OCI-LY7 (cell line): ENCODE measurements around the gene CELF2. TPM values are rescaled to one million over a fixed set of nuclear protein-coding genes. Genes with fewer than 3 reads are reported as not detected.
A peak's percentile ranks its signal among the peaks of the same experiment; 100 is the strongest.

ENCODE experiments used
- BruUV-seq: library from RNA; stranded (reverse); fragments of 400-500 nt; replicated peaks from 2 replicates; lab custom pipeline; 2021; lab: Mats Ljungman, UMichigan
- CTCF ChIA-PET: fragments of 300-600 bp; sonication (Branson Sonifier 250); formaldehyde crosslinking; loops from one replicate; lab custom pipeline; 2022; ENCODE audit warnings: antibody characterized with exemption; ENCODE audit not compliant: unreplicated experiment; lab: Charles Lee
- POLR2A ChIA-PET: fragments of 300-600 bp; sonication (Branson Sonifier 250); formaldehyde crosslinking; loops from one replicate; lab custom pipeline; 2022; ENCODE audit warnings: antibody characterized with exemption; lab: Charles Lee
- DNase-seq: peaks from one replicate; pipeline ENCODE4 v3.0.0-alpha.2; 2015; ENCODE audit warnings: low spot score
- H2AFZ ChIP-seq: fragments of 200-600 bp; sonication (generic), shearing (Covaris generic); 2 replicates; pipeline ENCODE4 v1.6.1; 2014; ENCODE audit warnings: mild to moderate bottlenecking, antibody characterized with exemption, low read length, moderate library complexity
- H3K27ac ChIP-seq: fragments of 200-600 bp; sonication (generic); 2 replicates; pipeline ENCODE4 v1.5.1; 2014; ENCODE audit warnings: mixed run types, low read depth, mild to moderate bottlenecking, moderate library complexity, low read length, inconsistent platforms; ENCODE audit not compliant: poor library complexity, severe bottlenecking
- H3K36me3 ChIP-seq: fragments of 200-600 bp; sonication (generic); 2 replicates; pipeline ENCODE4 v1.6.1; 2014; ENCODE audit warnings: mild to moderate bottlenecking, antibody characterized with exemption, low read length, moderate library complexity, mixed read lengths; ENCODE audit not compliant: insufficient read depth
- H3K4me1 ChIP-seq: fragments of 200-600 bp; sonication (generic); 2 replicates; pipeline ENCODE4 v1.5.1; 2014; ENCODE audit warnings: mild to moderate bottlenecking, low read length; ENCODE audit not compliant: insufficient read depth, poor library complexity, severe bottlenecking
- H3K4me2 ChIP-seq: fragments of 200-600 bp; sonication (generic); 2 replicates; pipeline ENCODE4 v1.6.1; 2014; ENCODE audit warnings: mild to moderate bottlenecking, low read length
- H3K4me3 ChIP-seq: fragments of 200-600 bp; sonication (generic); 2 replicates; pipeline ENCODE4 v1.5.1; 2014; ENCODE audit warnings: mild to moderate bottlenecking, low read depth, low read length; ENCODE audit not compliant: poor library complexity, severe bottlenecking
- H3K79me2 ChIP-seq: fragments of 200-600 bp; sonication (generic); 2 replicates; pipeline ENCODE4 v1.6.1; 2016; ENCODE audit warnings: low read depth, mild to moderate bottlenecking, low read length, moderate library complexity, mixed read lengths; ENCODE audit not compliant: insufficient read depth
- H3K9me2 ChIP-seq: fragments of 200-600 bp; sonication (generic); 2 replicates; pipeline ENCODE4 v1.6.1; 2016; ENCODE audit warnings: mild to moderate bottlenecking, low read length, mixed read lengths; ENCODE audit not compliant: insufficient read depth
- H3K9me3 ChIP-seq: fragments of 200-600 bp; sonication (generic); 2 replicates; pipeline ENCODE4 v1.6.1; 2014; ENCODE audit warnings: mild to moderate bottlenecking, mixed run types, low read length, mixed read lengths
- H4K20me1 ChIP-seq: fragments of 200-600 bp; sonication (generic); 2 replicates; pipeline ENCODE4 v1.6.1; 2014; ENCODE audit warnings: mild to moderate bottlenecking, antibody characterized with exemption, low read length, moderate library complexity, mixed read lengths; ENCODE audit not compliant: insufficient read depth
- EZH2phosphoT487 ChIP-seq: fragments of 200-600 bp; sonication (generic); IDR thresholded peaks from 2 replicates; pipeline ENCODE4 v1.6.1; 2018; ENCODE audit warnings: low read depth, borderline replicate concordance, mild to moderate bottlenecking, mixed run types, antibody characterized with exemption, low read length, moderate library complexity, mixed read lengths
- intact Hi-C: fragments of 100-400 bp; cut with micrococcal nuclease; formaldehyde crosslinking; loops from one replicate; pipeline ENCODE4 v1.10.0; 2022; ENCODE audit not compliant: unreplicated experiment
- total RNA-seq, 2 experiments: library from RNA; depleted of rRNA in 1 of 2; stranded (reverse); fragments of >200 nt in 1 of 2; shearing (Covaris generic) in 1 of 2; gene quantifications; 2 replicates each; pipeline ENCODE4 v1.2.3, GENCODE V29; 2014 to 2022
- TF ChIP-seq, protein P1 (sequence below): fragments of 200-600 bp; sonication (generic); conservative IDR thresholded peaks from 2 replicates; pipeline ENCODE4 v1.5.1; 2014; ENCODE audit warnings: mild to moderate bottlenecking, antibody characterized with exemption, low read length, moderate library complexity, mixed read lengths

The CELF2 gene
- total RNA-seq, 2 experiments from 2014 or later = 5.4 to 19.1 TPM

- POLR2A ChIA-PET = interaction anchor here (0.7 to 3.9 kb wide), 3 partner anchors 10 to 919 kb away, joined by 4 to 11 read pairs (median 5); no protein-coding TSS in a partner anchor
These were observed 227.4 kb downstream of the CELF2 start for GRCh38 chr10:11245095-11245479.

GRCh38 chr10:11245510-11245909 is 227.8 kb downstream of the CELF2 start:
- Histone ChIP-seq H3K4me2 (peak overlapping the region; percentile 22; the same call in 1 of the 2 replicates), H3K79me2 (no peaks in the 10 kb centered on the region), H4K20me1 (no peaks in the 10 kb centered on the region), H3K9me2 (no peaks in the 10 kb centered on the region), H3K4me3 (no peak overlapping the region), H2AFZ (no peak overlapping the region), H3K4me1 (peaks cover 25% of the 10 kb centered on the region), H3K9me3 (no peaks in the 10 kb centered on the region), H3K36me3 (no peaks in the 10 kb centered on the region), H3K27ac (no peak overlapping the region)
- TF ChIP-seq EZH2phosphoT487 = no peak
- TF ChIP-seq, protein P1, sequence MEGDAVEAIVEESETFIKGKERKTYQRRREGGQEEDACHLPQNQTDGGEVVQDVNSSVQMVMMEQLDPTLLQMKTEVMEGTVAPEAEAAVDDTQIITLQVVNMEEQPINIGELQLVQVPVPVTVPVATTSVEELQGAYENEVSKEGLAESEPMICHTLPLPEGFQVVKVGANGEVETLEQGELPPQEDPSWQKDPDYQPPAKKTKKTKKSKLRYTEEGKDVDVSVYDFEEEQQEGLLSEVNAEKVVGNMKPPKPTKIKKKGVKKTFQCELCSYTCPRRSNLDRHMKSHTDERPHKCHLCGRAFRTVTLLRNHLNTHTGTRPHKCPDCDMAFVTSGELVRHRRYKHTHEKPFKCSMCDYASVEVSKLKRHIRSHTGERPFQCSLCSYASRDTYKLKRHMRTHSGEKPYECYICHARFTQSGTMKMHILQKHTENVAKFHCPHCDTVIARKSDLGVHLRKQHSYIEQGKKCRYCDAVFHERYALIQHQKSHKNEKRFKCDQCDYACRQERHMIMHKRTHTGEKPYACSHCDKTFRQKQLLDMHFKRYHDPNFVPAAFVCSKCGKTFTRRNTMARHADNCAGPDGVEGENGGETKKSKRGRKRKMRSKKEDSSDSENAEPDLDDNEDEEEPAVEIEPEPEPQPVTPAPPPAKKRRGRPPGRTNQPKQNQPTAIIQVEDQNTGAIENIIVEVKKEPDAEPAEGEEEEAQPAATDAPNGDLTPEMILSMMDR = no peak
- CTCF ChIA-PET = no interaction called here
- intact Hi-C loops = no loop called here
- POLR2A ChIA-PET = interaction anchor here (3.9 kb wide), 1 partner anchor 10 kb away, joined by 11 read pairs; no protein-coding TSS in a partner anchor
- BruUV-seq = no TSS peak
- DNase-seq = no peak

More at GRCh38 chr10:11245095-11245479, 227.4 kb downstream of the CELF2 start:
- TF ChIP-seq EZH2phosphoT487 = no peak
- Histone ChIP-seq H3K27ac (no peak overlapping the region), H3K36me3 (no peaks in the 10 kb centered on the region), H2AFZ (peak overlapping the region; percentile 54; the same call in 1 of the 2 replicates), H3K79me2 (no peaks in the 10 kb centered on the region), H3K4me1 (peaks cover 25% of the 10 kb centered on the region), H3K4me3 (no peak overlapping the region), H4K20me1 (no peaks in the 10 kb centered on the region), H3K9me2 (no peaks in the 10 kb centered on the region), H3K9me3 (no peaks in the 10 kb centered on the region), H3K4me2 (peak overlapping the region; percentile 22)
- BruUV-seq = no TSS peak
- DNase-seq = peak; percentile 34
- intact Hi-C loops = no loop called here
- CTCF ChIA-PET = no interaction called here

- intact Hi-C loops = no loop called here
- Histone ChIP-seq H4K20me1 (no peaks in the 10 kb centered on the region), H2AFZ (no peak overlapping the region), H3K27ac (no peak overlapping the region), H3K4me1 (peaks cover 25% of the 10 kb centered on the region), H3K9me3 (no peaks in the 10 kb centered on the region), H3K79me2 (no peaks in the 10 kb centered on the region), H3K4me2 (no peak overlapping the region), H3K4me3 (no peak overlapping the region), H3K36me3 (no peaks in the 10 kb centered on the region), H3K9me2 (no peaks in the 10 kb centered on the region)
- BruUV-seq = no TSS peak
- no peak for DNase-seq
- TF ChIP-seq, protein P1 = no peak
- no peak for TF ChIP-seq EZH2phosphoT487
- CTCF ChIA-PET = no interaction called here
- POLR2A ChIA-PET = interaction anchor here (3.9 kb wide), 1 partner anchor 9 kb away, joined by 11 read pairs; no protein-coding TSS in a partner anchor
These were observed 228.4 kb downstream of the CELF2 start for GRCh38 chr10:11245981-11246590.
